GM12878 (cell line): ENCODE results near the gene RNF181.

Experiments
- CTCF ChIP-seq, 3 experiments: IDR thresholded peaks in 2 of 3; conservative IDR thresholded peaks in 1 of 3; 2 replicates each; pipeline ENCODE4 v1.5.1; 2011; ENCODE audit warnings: low read depth in 3 of 3, low read length in 3 of 3, mild to moderate bottlenecking in 3 of 3, control low read depth in 2 of 3, moderate library complexity in 2 of 3, inconsistent platforms in 1 of 3, mixed read lengths in 1 of 3; ENCODE audit not compliant: control insufficient read depth in 2 of 3, insufficient read depth in 1 of 3; ENCODE audit errors: extremely low read depth in 1 of 3
- EZH2 ChIP-seq: IDR thresholded peaks from 2 replicates; pipeline ENCODE4 v1.6.1; 2012; ENCODE audit warnings: low read depth, mild to moderate bottlenecking, control low read depth, inconsistent platforms, low read length, borderline replicate concordance; ENCODE audit not compliant: control insufficient read depth
- FOS ChIP-seq: IDR thresholded peaks from 3 replicates; pipeline ENCODE4 v1.6.1; 2011; ENCODE audit warnings: borderline replicate concordance; ENCODE audit not compliant: insufficient read length; ENCODE audit errors: extremely low read depth
- SUZ12 ChIP-seq: fragments of 200-600 bp; sonication (generic); IDR thresholded peaks from one replicate; pipeline ENCODE4 v1.6.1; 2018; ENCODE audit warnings: antibody characterized with exemption, mild to moderate bottlenecking; ENCODE audit not compliant: unreplicated experiment
- TCF12 ChIP-seq: IDR thresholded peaks from 2 replicates; pipeline ENCODE4 v1.6.1; 2011; ENCODE audit warnings: low read depth, mild to moderate bottlenecking, low read length

- no peak for TF ChIP-seq FOS
- TF ChIP-seq CTCF (IDR thresholded peaks at IDR 0.05 in 2 of 3, conservative IDR thresholded peaks at IDR 0.05 in 1 of 3; ENCODE audit: control insufficient read depth in 2 of 3, extremely low read depth in 1 of 3, insufficient read depth in 1 of 3, low read depth in 3 of 3, low read length in 3 of 3): no peak
- TF ChIP-seq TCF12: no peak
- no peak for TF ChIP-seq SUZ12
- no peak for TF ChIP-seq EZH2
Measured at GRCh38 chr2:85564144-85564563, 31.4 kb upstream of the RNF181 start.
